Bone marrow (tissue), 2 donors: ENCODE measurements around the gene DNAL1.
"Not testable (repeated sequence)": the region's sequence is repeated elsewhere in the genome, so short reads cannot be mapped to it uniquely, and the experiment has no call there.

Source experiments
- DNase-seq, 2 donors: peaks; one replicate each; lab custom pipeline; 2025; lab: John Stamatoyannopoulos, UW

Gene DNAL1

GRCh38 chr14:73644531-73645247, at the start of gene DNAL1:
Gene DNAL1 (plus strand): TSS chr14:73644986. CDS start chr14:73645040, 54 bp downstream.
- peak; percentile 70 to 89 for DNase-seq

GRCh38 chr14:73599499-73599898, 45.3 kb upstream of the DNAL1 start:
- no peak for DNase-seq

GRCh38 chr14:73602994-73603393, 41.8 kb upstream of the DNAL1 start:
- no peak for DNase-seq

GRCh38 chr14:73606271-73606670, 38.5 kb upstream of the DNAL1 start:
- DNase-seq = no peak

- DNase-seq = no peak
Observed at GRCh38 chr14:73607241-73607640, 37.5 kb upstream of the DNAL1 start.

GRCh38 chr14:73610687-73611086, 34.1 kb upstream of the DNAL1 start:
- no peak for DNase-seq

GRCh38 chr14:73612339-73613045, 32.3 kb upstream of the DNAL1 start, which contains the start of gene ACOT6:
Gene ACOT6 (plus strand): TSS chr14:73612517. CDS start chr14:73612572, 55 bp downstream.
- DNase-seq = peak; percentile 28 to 47

- DNase-seq = no peak
Observed at GRCh38 chr14:73613046-73613383, 31.8 kb upstream of the DNAL1 start.

GRCh38 chr14:73613419-73613963, 31.3 kb upstream of the DNAL1 start:
- DNase-seq = no peak

- no peak for DNase-seq
Observed at GRCh38 chr14:73616831-73617230, 28.0 kb upstream of the DNAL1 start.

- no peak for DNase-seq
Observed at GRCh38 chr14:73619524-73619923, 25.3 kb upstream of the DNAL1 start.

GRCh38 chr14:73620268-73620667, 24.5 kb upstream of the DNAL1 start:
- no peak for DNase-seq

GRCh38 chr14:73623504-73624054, 21.2 kb upstream of the DNAL1 start:
- no peak for DNase-seq

GRCh38 chr14:73625706-73626105, 19.1 kb upstream of the DNAL1 start:
- no peak for DNase-seq

GRCh38 chr14:73627151-73627558, 17.6 kb upstream of the DNAL1 start:
- DNase-seq = no peak

- no peak for DNase-seq
Observed at GRCh38 chr14:73630009-73630780, 14.6 kb upstream of the DNAL1 start.

- DNase-seq = peak; percentile 41 to 55
Observed at GRCh38 chr14:73633116-73634010, 11.4 kb upstream of the DNAL1 start.

- DNase-seq = no peak
Observed at GRCh38 chr14:73634011-73634833, 10.6 kb upstream of the DNAL1 start.

GRCh38 chr14:73636355-73636754, 8.4 kb upstream of the DNAL1 start:
- DNase-seq = not testable (repeated sequence)

- DNase-seq = no peak
Observed at GRCh38 chr14:73637830-73638229, 7.0 kb upstream of the DNAL1 start.
